ENCODE results near the gene TIAL1. TPM values are rescaled to one million over a fixed set of nuclear protein-coding genes. Genes with fewer than 3 reads are reported as not detected.
"Not testable (repeated sequence)": the region's sequence is repeated elsewhere in the genome, so short reads cannot be mapped to it uniquely, and the experiment has no call there.

The TIAL1 gene
- total RNA-seq, 1 donor from 2014 or later, result 14.0 TPM

- DNase-seq (ENCODE audit: low read depth in 2 of 2), result no peak
Measured at GRCh38 chr10:119549247-119549999, 47.3 kb downstream of the TIAL1 start.

GRCh38 chr10:119546009-119546408 lies 50.8 kb downstream of the TIAL1 start:
- DNase-seq (ENCODE audit: low read depth in 2 of 2), result no peak

GRCh38 chr10:119545310-119545709 lies 51.5 kb downstream of the TIAL1 start:
- no peak for DNase-seq (ENCODE audit: low read depth in 2 of 2)

- no peak for DNase-seq (ENCODE audit: low read depth in 2 of 2)
Measured at GRCh38 chr10:119543814-119544642, 52.7 kb downstream of the TIAL1 start.

GRCh38 chr10:119542988-119543813 lies 53.6 kb downstream of the TIAL1 start:
- DNase-seq (ENCODE audit: low read depth in 2 of 2), result peak; percentile 17 to 56

- DNase-seq (ENCODE audit: low read depth in 2 of 2), result peak in 1 of 2 donors; percentile 72
Measured at GRCh38 chr10:119542357-119542987, 54.3 kb downstream of the TIAL1 start, which contains the start of gene RGS10. TSS of gene RGS10 (minus strand) at chr10:119542719. CDS start at chr10:119542638, 81 bp downstream.

GRCh38 chr10:119541459-119542356 lies 55.1 kb downstream of the TIAL1 start:
- no peak for DNase-seq (ENCODE audit: low read depth in 2 of 2)

- no peak for DNase-seq (ENCODE audit: low read depth in 2 of 2)
Measured at GRCh38 chr10:119541046-119541445, 55.7 kb downstream of the TIAL1 start.

- no peak for DNase-seq (ENCODE audit: low read depth in 2 of 2)
Measured at GRCh38 chr10:119540038-119540437, 56.7 kb downstream of the TIAL1 start.

- DNase-seq (ENCODE audit: low read depth in 2 of 2), result no peak
Measured at GRCh38 chr10:119539359-119539825, 57.4 kb downstream of the TIAL1 start.

GRCh38 chr10:119538632-119539358 lies 58.0 kb downstream of the TIAL1 start:
- DNase-seq (ENCODE audit: low read depth in 2 of 2), result no peak

- DNase-seq (ENCODE audit: low read depth in 2 of 2), result no peak
Measured at GRCh38 chr10:119537953-119538630, 58.7 kb downstream of the TIAL1 start.

GRCh38 chr10:119536508-119537025 lies 60.2 kb downstream of the TIAL1 start:
- DNase-seq (ENCODE audit: low read depth in 2 of 2), result no peak

- no peak for DNase-seq (ENCODE audit: low read depth in 2 of 2)
Measured at GRCh38 chr10:119535837-119536507, 60.8 kb downstream of the TIAL1 start.

- DNase-seq (ENCODE audit: low read depth in 2 of 2), result no peak
Measured at GRCh38 chr10:119535305-119535704, 61.5 kb downstream of the TIAL1 start.

GRCh38 chr10:119533473-119533872 lies 63.3 kb downstream of the TIAL1 start:
- DNase-seq (ENCODE audit: low read depth in 2 of 2), result no peak

GRCh38 chr10:119532791-119533190 lies 64.0 kb downstream of the TIAL1 start:
- DNase-seq (ENCODE audit: low read depth in 2 of 2), result not testable (repeated sequence)

- not testable (repeated sequence) for DNase-seq (ENCODE audit: low read depth in 2 of 2)
Measured at GRCh38 chr10:119532251-119532650, 64.5 kb downstream of the TIAL1 start.

Data from dermis microvascular lymphatic vessel endothelial cell (primary cell).